OCI-LY3 (cell line): ENCODE measurements around the gene GJD3.

Experiments used
- H2AFZ ChIP-seq: fragments of 200-600, 300-600 bp; shearing (Covaris generic); 2 replicates; pipeline ENCODE4 v1.6.0; 2014; ENCODE audit warnings: antibody characterized with exemption, low read depth, low read length
- H3K27ac ChIP-seq: fragments of 200-600, 300-600 bp; sonication (generic); 2 replicates; pipeline ENCODE4 v1.5.1; 2014; ENCODE audit warnings: mild to moderate bottlenecking, low read length, moderate library complexity, mixed read lengths
- H3K27me3 ChIP-seq: fragments of 200-600, 300-600 bp; sonication (generic); 2 replicates; pipeline ENCODE4 v1.6.1; 2014; ENCODE audit warnings: low read depth, low read length, mixed read lengths
- H3K36me3 ChIP-seq: fragments of 200-600, 300-600 bp; sonication (generic); replicated peaks from 2 replicates; pipeline ENCODE3; 2014; ENCODE audit warnings: low read depth, low read length, mixed read lengths
- H3K4me1 ChIP-seq: fragments of 300-600, 200-600 bp; sonication (generic); 2 replicates; pipeline ENCODE4 v1.6.1; 2014; ENCODE audit warnings: low read length, mixed read lengths
- H3K4me2 ChIP-seq: fragments of 200-600, 300-600 bp; sonication (generic); 2 replicates; pipeline ENCODE4 v1.6.1; 2014; ENCODE audit warnings: low read length, mixed read lengths
- H3K4me3 ChIP-seq: fragments of 300-600, 200-600 bp; sonication (generic); 2 replicates; pipeline ENCODE4 v1.5.1; 2014; ENCODE audit warnings: antibody characterized with exemption, mild to moderate bottlenecking, low read length, moderate library complexity
- H3K79me2 ChIP-seq: fragments of 300-600, 200-600 bp; shearing (Covaris generic); 2 replicates; pipeline ENCODE4 v1.6.1; 2014; ENCODE audit warnings: mild to moderate bottlenecking, low read length, mixed read lengths
- H3K9ac ChIP-seq: fragments of 300-600, 200-600 bp; shearing (Covaris generic); 2 replicates; pipeline ENCODE4 v1.6.0; 2014; ENCODE audit warnings: mild to moderate bottlenecking, low read length, moderate library complexity
- H3K9me3 ChIP-seq: fragments of 200-600, 300-600 bp; shearing (Covaris generic); 2 replicates; pipeline ENCODE4 v1.6.1; 2014; ENCODE audit warnings: low read length, mixed read lengths; ENCODE audit not compliant: insufficient read depth
- H4K20me1 ChIP-seq: fragments of 200-600, 300-600 bp; sonication (generic); 2 replicates; pipeline ENCODE4 v1.6.1; 2016; ENCODE audit warnings: low read length, mixed read lengths; ENCODE audit not compliant: insufficient read depth
- CTCF ChIP-seq: fragments of 200-600, 300-600 bp; sonication (generic); IDR thresholded peaks from 2 replicates; pipeline ENCODE4 v1.5.1; 2014; ENCODE audit warnings: antibody characterized with exemption, low read length, low read depth
- EZH2phosphoT487 ChIP-seq: fragments of 200-600 bp; shearing (Covaris generic); IDR thresholded peaks from 2 replicates; pipeline ENCODE4 v1.6.1; 2018; ENCODE audit warnings: antibody characterized with exemption, mixed run types, low read depth

The GJD3 gene

DNA sequence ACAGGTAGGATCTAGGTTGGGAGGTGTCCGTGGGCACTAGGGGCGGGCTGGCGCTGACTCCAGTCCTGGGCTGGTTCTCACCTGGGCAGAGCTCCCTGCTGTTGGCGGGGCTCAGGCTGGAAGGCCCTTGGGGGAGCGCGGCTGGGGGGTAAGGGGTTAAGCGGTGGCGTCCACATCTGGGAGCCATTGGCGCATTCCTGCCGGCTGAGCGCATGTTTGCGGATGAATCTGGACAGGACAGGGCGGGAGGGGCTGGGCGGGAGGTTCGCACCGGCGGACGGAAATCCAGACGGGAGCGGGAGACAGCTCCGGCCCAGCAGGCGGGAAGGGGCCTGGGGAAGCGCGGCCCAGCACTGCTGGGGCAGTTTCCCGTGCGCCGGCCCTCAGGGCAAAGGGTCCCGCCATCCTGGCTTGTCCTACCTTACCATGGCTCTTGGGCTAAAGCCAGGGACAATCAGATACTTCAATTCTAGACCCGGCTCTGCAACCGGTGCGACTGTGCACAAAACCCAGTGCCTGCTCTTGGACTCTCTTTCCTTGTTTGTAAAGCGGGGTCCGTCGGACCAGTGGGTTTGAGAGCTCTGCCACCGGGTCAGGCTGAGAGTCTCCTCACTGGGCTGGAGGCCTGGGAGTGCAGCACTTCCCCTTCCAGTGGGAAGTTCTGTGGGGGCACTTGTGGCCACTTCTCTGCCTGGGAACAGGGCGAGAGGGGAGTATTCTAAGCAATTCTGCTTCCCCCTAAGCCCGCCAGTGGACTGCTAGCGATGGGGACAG, 47.8 kb downstream of the GJD3 start:
- TF ChIP-seq EZH2phosphoT487, result no peak
- no peak for TF ChIP-seq CTCF
- no peaks in the 10 kb centered on the region for H3K27me3 ChIP-seq
- H3K4me2 ChIP-seq, result peak overlapping the region; percentile 95
- H3K4me1 ChIP-seq, result peaks cover 53% of the 10 kb centered on the region
- H3K9me3 ChIP-seq, result no peaks in the 10 kb centered on the region
- peak overlapping the region; percentile 93 for H3K4me3 ChIP-seq
- no peak overlapping the region for H3K9ac ChIP-seq
- peaks cover 28% of the 10 kb centered on the region for H4K20me1 ChIP-seq
- H3K79me2 ChIP-seq, result peaks cover 37% of the 10 kb centered on the region
- H3K27ac ChIP-seq, result no peak overlapping the region
- no peak overlapping the region for H2AFZ ChIP-seq
- no peaks in the 10 kb centered on the region for H3K36me3 ChIP-seq

- no peak overlapping the region for H3K27ac ChIP-seq
- no peak overlapping the region for H2AFZ ChIP-seq
- TF ChIP-seq EZH2phosphoT487 (no peak), CTCF (no peak)
- no peak overlapping the region for H3K9ac ChIP-seq
- no peaks in the 10 kb centered on the region for H3K36me3 ChIP-seq
- H3K27me3 ChIP-seq, result no peaks in the 10 kb centered on the region
- no peak overlapping the region for H3K4me3 ChIP-seq
- peaks cover 20% of the 10 kb centered on the region for H4K20me1 ChIP-seq
- no peak overlapping the region for H3K4me2 ChIP-seq
- H3K9me3 ChIP-seq, result no peaks in the 10 kb centered on the region
- peaks cover 53% of the 10 kb centered on the region for H3K4me1 ChIP-seq
- H3K79me2 ChIP-seq, result peaks cover 29% of the 10 kb centered on the region
Measured at GRCh38 chr17:40315678-40316570, 48.6 kb downstream of the GJD3 start.

- Histone ChIP-seq H3K9ac (no peak overlapping the region), H3K4me3 (no peak overlapping the region), H3K4me2 (no peak overlapping the region), H2AFZ (no peak overlapping the region), H4K20me1 (peaks cover 13% of the 10 kb centered on the region), H3K36me3 (no peaks in the 10 kb centered on the region), H3K9me3 (no peaks in the 10 kb centered on the region), H3K27me3 (no peaks in the 10 kb centered on the region), H3K79me2 (peaks cover 21% of the 10 kb centered on the region), H3K4me1 (peaks cover 53% of the 10 kb centered on the region), H3K27ac (no peak overlapping the region)
- TF ChIP-seq EZH2phosphoT487 (no peak), CTCF (no peak)
Measured at GRCh38 chr17:40315206-40315605, 49.3 kb downstream of the GJD3 start.

DNA sequence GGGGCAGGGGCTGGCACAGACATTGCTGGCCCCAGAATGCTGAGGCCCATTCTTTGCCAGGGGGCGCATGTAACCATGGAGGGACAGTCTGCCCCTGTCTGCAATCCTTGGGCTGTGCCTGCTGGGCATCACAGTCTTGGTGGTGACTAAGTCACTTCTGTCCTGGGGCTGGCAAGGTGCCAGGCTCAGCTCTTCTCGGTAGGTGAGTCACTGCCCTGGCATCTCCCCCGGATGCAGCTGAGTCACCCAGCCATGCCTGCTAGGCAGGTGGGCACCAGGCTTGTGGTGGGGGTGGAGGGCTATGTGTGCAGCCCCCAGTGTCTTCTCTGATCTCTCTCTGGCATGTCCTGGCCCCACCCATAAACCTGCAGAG, 50.0 kb downstream of the GJD3 start:
- H4K20me1 ChIP-seq, result peaks cover 7% of the 10 kb centered on the region; the same call in 1 of the 2 replicates
- peaks cover 15% of the 10 kb centered on the region for H3K79me2 ChIP-seq
- H2AFZ ChIP-seq, result no peak overlapping the region
- no peak overlapping the region for H3K4me3 ChIP-seq
- no peaks in the 10 kb centered on the region for H3K27me3 ChIP-seq
- H3K36me3 ChIP-seq, result no peaks in the 10 kb centered on the region
- H3K27ac ChIP-seq, result no peak overlapping the region
- TF ChIP-seq CTCF, result no peak
- no peaks in the 10 kb centered on the region for H3K9me3 ChIP-seq
- H3K4me1 ChIP-seq, result peaks cover 52% of the 10 kb centered on the region
- peak overlapping the region; percentile 29; the same call in 1 of the 2 replicates for H3K4me2 ChIP-seq
- no peak overlapping the region for H3K9ac ChIP-seq
